SIG-M5 treated with dmso at 0.1 percent for 504 hours (cell line): ENCODE data around the gene DEAF1.

Experiments
- DNase-seq: peaks from one replicate; lab custom pipeline; 2025; ENCODE audit not compliant: unreplicated experiment; lab: John Stamatoyannopoulos, UW

Gene DEAF1

GRCh38 chr11:613369-613968 is 81.6 kb downstream of the DEAF1 start:
- peak; percentile 21 for DNase-seq

- no peak for DNase-seq
These were observed 82.1 kb downstream of the DEAF1 start for GRCh38 chr11:612961-613300.

GRCh38 chr11:612201-612960 is 82.6 kb downstream of the DEAF1 start:
- DNase-seq: no peak

GRCh38 chr11:611001-611996 is 83.7 kb downstream of the DEAF1 start:
- DNase-seq: no peak

- no peak for DNase-seq
These were observed 84.7 kb downstream of the DEAF1 start for GRCh38 chr11:610146-610801.

- DNase-seq: no peak
These were observed 85.6 kb downstream of the DEAF1 start for GRCh38 chr11:609341-609811.

- no peak for DNase-seq
These were observed 86.2 kb downstream of the DEAF1 start for GRCh38 chr11:608791-609251.

- no peak for DNase-seq
These were observed 86.9 kb downstream of the DEAF1 start for GRCh38 chr11:607971-608659.

GRCh38 chr11:607020-607780 is 87.8 kb downstream of the DEAF1 start:
- DNase-seq: no peak

GRCh38 chr11:606245-606644 is 88.8 kb downstream of the DEAF1 start:
- no peak for DNase-seq

- DNase-seq: no peak
These were observed 89.5 kb downstream of the DEAF1 start for GRCh38 chr11:605286-606129.

GRCh38 chr11:603154-603553 is 91.9 kb downstream of the DEAF1 start:
- no peak for DNase-seq

GRCh38 chr11:601573-602245 is 93.3 kb downstream of the DEAF1 start:
- DNase-seq: no peak

GRCh38 chr11:598005-598680 is 96.9 kb downstream of the DEAF1 start:
- DNase-seq: no peak

GRCh38 chr11:597166-597725 is 97.8 kb downstream of the DEAF1 start:
- DNase-seq: no peak

- DNase-seq: no peak
These were observed 98.6 kb downstream of the DEAF1 start for GRCh38 chr11:596374-596773.

GRCh38 chr11:595400-595799 is 99.6 kb downstream of the DEAF1 start:
- DNase-seq: no peak
